OCI-LY1 (cell line): ENCODE measurements around the gene OR13C9.

Source experiments
- EZH2 ChIP-seq: fragments of 200-600 bp; sonication (generic), shearing (Covaris generic); IDR thresholded peaks from 2 replicates; pipeline ENCODE4 v1.8.0; 2017; ENCODE audit warnings: borderline replicate concordance, mixed run types, mild to moderate bottlenecking, antibody characterized with exemption, low read length, moderate library complexity, mixed read lengths
- TF ChIP-seq, protein P1 (sequence below): fragments of 200-600 bp; sonication (generic), shearing (Covaris generic); IDR thresholded peaks from 2 replicates; pipeline ENCODE4 v1.5.1; 2017; ENCODE audit warnings: mild to moderate bottlenecking, antibody characterized with exemption, low read length, moderate library complexity, mixed read lengths

DNA sequence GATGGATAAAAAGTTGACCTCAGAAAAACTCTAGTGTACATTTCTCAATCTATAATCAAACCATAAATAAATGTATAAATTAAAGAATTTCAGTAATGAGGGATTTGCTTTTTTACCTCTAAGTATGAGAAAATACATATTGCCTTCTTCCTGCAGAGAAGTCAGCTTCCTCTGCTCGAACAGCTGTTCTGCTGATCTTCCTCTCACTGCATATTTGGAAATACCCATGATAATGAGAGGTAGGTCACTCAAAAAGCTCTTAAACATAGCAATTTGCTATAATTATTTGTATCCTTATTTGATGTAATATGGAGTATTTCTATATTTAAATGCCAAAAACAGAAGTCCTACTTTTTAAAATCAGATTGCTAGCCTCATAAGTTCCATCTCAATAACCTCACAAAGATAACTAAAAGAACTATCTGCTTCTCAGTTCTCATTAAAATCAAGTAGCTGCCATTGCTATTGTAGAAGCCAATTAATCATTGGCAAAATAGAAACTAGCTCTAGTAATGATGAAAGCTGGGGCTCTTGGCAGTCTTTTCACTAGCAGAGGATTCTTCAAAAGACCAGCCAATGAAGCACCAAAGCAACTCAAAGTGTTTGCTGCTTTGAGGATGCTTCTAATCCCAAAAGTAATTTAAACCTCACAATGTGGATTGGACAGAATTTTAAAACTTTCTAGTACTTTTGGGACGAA lies 40.6 kb upstream of the OR13C9 start:
- TF ChIP-seq, protein P1, sequence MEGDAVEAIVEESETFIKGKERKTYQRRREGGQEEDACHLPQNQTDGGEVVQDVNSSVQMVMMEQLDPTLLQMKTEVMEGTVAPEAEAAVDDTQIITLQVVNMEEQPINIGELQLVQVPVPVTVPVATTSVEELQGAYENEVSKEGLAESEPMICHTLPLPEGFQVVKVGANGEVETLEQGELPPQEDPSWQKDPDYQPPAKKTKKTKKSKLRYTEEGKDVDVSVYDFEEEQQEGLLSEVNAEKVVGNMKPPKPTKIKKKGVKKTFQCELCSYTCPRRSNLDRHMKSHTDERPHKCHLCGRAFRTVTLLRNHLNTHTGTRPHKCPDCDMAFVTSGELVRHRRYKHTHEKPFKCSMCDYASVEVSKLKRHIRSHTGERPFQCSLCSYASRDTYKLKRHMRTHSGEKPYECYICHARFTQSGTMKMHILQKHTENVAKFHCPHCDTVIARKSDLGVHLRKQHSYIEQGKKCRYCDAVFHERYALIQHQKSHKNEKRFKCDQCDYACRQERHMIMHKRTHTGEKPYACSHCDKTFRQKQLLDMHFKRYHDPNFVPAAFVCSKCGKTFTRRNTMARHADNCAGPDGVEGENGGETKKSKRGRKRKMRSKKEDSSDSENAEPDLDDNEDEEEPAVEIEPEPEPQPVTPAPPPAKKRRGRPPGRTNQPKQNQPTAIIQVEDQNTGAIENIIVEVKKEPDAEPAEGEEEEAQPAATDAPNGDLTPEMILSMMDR = no peak
- TF ChIP-seq EZH2 = no peak
